NCI-H524 treated with DMSO at 0.1 percent for 48 hours (cell line): ENCODE data around the gene SENP1.

Experiments
- DNase-seq: peaks from one replicate; lab custom pipeline; 2025; lab: John Stamatoyannopoulos, UW

Gene SENP1

GRCh38 chr12:48017921-48018617 is 87.8 kb downstream of the SENP1 start:
- no peak for DNase-seq

DNA sequence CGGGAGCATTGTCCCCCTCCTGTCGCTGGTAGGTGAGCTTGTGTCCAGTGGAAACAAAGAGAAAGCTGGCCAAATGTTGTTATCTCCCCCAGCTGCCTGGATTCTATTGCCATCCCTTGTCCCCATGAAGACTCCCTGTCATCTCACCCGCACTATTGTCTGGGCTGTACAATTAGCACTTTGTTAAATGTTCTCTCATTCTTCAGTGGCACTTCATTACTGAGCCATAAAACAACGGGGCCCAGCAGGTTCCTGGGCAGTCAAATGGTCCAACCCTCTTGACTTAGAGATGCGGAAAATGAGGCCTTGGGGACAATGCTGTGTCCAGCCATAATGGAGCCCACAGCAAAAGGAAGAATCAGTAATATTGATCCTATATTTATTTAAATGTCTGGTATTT is 88.4 kb downstream of the SENP1 start:
- DNase-seq: no peak

- DNase-seq: no peak
Measured at GRCh38 chr12:48016373-48017020, 89.4 kb downstream of the SENP1 start.

- DNase-seq: no peak
Measured at GRCh38 chr12:48015954-48016353, 89.9 kb downstream of the SENP1 start.

GRCh38 chr12:48015129-48015528 is 90.8 kb downstream of the SENP1 start:
- DNase-seq: no peak

DNA sequence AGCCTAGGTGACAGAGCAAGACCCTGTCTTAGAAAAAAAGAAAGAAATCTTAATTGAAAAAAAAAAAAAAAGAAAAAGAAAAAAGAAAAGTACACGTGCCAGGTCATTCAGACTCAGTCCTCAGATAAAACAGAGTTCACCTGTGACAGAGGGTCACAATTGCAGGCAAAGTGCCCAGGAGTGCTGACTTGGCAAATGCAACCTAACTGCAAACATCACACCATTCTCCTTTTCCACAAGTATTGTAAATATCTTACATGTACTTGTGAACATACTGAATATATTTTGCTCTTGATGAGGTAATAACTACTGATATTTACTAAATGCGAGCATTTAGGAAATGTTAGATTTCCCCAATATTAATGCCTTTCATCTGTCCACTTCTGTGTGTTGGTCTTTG is 92.6 kb downstream of the SENP1 start:
- DNase-seq: no peak

- DNase-seq: no peak
Measured at GRCh38 chr12:48012070-48012469, 93.8 kb downstream of the SENP1 start.

DNA sequence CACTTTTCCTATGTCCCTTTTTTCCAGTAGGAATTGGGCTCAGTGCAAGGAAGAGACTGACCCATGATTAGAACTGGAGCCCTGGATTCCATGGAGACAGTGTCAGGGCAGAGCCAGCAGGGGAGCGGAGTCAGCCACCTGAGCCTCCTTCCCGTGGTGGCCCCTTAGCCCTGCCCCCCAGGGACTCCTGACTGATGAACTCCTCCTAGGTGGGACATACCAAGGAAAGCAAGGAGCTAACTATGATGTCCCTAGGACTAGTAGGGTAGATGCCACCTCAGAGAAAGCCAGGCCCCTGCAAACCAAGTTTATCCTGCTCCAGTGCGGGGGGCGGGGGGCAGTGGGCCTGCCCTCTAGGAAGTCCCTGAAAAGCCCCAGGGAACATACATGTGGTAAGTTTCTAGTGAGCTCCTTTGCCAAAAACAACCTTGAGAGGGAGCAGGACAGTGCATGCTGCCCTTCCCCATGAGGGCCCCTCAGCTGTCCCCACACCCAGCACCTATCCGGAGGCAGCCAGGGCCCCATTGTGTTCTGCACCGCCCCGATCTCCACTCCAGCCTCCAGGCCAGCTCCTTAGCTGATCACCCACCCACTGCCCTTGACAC is 95.4 kb downstream of the SENP1 start:
- DNase-seq: no peak

DNA sequence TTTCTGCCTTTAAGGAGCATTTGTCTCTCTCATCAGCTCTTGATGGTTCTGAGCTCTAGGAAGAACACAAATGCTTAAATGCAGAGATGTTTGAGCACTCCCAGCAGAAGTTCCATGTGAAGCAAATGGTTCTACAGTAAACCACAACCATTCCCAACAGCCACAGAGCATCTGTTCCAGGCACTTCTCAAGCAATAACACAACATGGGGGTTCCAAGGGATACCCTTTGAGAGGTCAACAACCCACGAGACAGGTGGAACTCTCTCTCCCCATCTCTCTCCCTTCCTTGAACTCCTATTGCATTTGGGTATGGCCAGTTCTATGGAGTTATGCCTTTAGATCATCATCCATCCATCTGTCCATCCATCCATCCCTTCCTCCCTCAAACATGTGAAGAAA is 96.4 kb downstream of the SENP1 start:
- no peak for DNase-seq

- DNase-seq: no peak
Measured at GRCh38 chr12:48008950-48009349, 96.9 kb downstream of the SENP1 start.

GRCh38 chr12:48008349-48008748 is 97.5 kb downstream of the SENP1 start:
- no peak for DNase-seq

DNA sequence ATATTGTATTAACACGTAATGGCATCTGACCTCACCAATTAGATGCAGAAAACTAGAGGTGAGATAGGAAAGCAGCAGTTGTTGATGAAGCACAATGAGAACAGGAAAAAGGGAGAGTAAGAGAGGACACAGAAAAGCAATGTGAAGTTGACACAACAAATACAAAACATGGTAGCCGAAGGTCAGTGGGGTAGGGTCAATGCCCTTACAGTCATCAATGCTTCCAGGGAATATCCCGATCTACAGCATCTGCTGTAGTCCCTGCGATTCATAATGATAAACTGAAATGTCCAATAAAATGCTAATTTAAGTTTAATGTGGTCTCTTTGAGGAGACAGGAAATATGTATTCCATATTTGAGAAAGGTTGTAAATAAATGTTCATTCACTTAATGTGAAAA is 98.7 kb downstream of the SENP1 start:
- no peak for DNase-seq

DNA sequence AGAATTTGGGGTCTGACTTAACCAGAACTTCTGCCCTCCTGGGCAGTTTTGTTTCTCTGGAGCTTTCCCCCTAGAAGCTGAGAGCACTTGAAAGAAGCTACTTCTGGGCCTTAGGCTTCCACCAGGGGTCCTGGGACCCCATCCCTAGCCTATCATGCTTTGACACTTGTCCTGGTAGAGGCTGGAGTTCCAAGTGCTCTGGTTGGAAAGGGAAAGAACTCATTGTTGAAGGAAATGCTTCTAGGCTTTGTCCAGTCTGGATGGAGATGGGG is 100.2 kb downstream of the SENP1 start:
- DNase-seq: no peak

DNA sequence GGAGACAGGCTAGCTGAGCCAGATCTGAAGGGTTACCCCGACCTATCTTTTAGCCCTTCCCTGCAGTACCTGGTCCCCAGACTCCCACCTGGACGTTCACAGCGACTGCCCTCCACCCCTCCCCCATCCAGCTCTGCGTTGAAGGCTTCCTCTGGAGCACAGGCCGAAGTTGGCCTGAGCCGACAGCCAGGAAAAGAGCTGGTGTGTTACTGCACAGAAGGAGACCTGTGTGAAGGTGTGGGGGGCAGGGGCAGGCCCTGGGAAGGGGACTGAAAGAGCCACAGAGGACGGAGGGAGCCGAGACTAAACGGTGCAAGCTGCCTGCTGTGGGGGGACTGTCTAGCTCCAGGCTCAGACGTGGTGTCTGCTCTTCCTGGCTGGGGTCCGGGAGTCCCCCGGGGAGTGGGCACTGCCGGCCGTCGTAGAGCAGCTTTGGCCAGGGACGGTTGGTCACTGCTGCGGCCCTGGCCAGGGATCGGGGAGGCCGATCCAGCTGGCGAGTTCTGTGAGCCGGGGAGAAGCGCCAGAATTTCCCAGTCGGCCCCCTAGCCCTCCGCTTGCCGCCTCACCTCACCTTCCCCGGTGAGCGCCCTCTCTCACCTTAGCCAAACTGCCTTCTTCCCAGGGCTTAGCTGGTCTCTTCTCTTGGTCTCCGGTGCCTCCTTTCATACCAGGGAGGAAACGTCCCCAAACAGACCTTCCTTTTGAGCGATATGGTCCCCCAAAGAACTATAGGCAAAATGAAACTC is 100.7 kb downstream of the SENP1 start:
- no peak for DNase-seq

DNA sequence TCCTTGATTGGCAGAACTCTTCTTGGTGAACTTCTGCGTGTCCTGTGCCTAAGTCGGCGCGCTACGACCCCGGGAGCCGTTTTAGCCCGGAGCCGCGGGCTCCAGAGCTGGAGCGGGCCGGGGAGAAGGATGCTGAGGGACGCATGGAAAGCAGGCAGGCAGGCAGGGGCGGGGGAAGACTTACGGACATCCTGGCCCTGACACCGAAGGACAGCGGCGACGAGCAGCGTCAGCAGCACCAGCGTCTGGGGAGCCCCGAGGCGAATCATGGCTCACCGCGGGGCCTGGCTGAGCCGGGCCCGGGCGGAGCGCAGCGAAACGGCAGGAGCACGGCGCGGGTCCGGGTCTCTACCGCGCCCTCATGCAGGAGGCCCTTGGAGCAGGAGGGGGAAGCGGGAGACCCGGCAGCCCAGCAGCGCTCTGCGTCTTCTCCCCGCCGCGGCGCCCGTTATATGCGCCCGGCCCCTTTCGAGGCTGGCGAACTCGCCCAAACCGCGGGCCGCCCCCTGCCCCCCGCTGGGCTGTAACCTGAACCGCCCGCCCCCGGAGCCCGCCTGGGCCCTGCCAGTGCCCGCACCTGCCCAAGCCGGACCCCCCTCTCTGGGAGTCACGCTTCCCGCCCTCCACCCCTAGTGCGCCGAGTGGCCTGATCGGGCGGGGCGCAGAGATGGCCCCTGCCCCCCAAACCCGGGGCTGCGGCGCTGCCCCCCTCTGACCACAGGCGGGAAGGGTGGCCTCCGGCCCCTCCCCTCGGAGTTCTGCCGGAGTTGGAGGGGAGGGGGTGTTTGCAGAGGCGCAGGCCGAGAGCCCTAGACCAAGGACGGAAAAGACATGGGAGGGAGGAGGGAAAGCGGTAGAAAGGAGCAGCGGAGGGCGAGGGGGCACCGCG is 101.6 kb downstream of the SENP1 start, which contains the start of gene COL2A1:
COL2A1 (minus strand) TSS at position 424 of the 889 bp plus-strand sequence; CDS start at position 269, 155 bp downstream.
- DNase-seq: no peak

DNA sequence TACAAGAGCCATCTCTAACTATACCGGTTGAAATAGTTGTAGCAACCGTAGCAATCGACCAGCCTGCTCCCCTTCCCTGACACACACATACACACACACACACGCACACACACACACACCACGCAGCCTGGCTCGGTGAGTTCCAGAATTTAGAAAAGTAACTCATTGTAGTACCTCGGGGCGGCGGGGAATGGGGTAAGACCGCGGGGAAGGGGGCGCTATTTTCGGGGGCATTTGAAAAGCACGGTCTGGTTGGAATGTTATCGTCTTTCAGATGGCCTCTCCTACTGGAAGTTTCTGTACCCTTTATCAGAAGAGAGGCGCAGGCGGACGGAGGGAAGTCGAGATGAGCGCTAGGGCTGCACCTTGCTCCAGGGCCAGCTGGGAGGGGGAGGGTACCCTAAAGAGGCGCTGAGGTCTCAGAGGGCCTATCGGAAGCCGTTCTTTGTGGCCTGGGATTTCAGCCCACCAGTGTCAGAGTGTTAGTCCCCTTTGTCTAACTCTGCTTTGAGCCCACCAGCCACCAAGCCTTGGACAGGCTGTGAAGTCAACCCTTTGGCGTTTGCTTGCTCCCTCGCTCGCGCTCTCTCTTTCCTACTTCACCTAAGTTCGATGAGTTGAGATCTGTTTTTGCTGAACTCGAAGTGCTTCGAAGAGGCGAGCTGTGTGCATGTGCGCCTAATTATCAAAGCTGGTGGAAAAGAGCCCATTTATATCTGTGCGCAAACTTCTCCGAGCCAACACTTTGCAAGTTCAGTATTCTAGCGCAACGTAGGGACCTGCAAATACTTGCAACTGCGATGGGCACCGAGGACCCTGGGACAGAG is 102.4 kb downstream of the SENP1 start:
- DNase-seq: no peak

- no peak for DNase-seq
Measured at GRCh38 chr12:48002773-48003218, 103.1 kb downstream of the SENP1 start.

- no peak for DNase-seq
Measured at GRCh38 chr12:48002414-48002730, 103.5 kb downstream of the SENP1 start.

GRCh38 chr12:48001505-48002413 is 104.1 kb downstream of the SENP1 start:
- DNase-seq: no peak
